GM18517 (cell line): ENCODE results near the gene CELA2A.
"Not testable (repeated sequence)": the region's sequence is repeated elsewhere in the genome, so short reads cannot be mapped to it uniquely, and the experiment has no call there.

Source experiments
- ATAC-seq: cut with Tn5 transposase; IDR thresholded peaks from one replicate; pipeline ENCODE4 v1.9.1; 2021; ENCODE audit warnings: mild to moderate bottlenecking, moderate library complexity; ENCODE audit not compliant: unreplicated experiment

CELA2A gene

GRCh38 chr1:15424981-15425380 lies 31.6 kb upstream of the CELA2A start:
- ATAC-seq, result no peak

GRCh38 chr1:15425521-15425920 lies 31.0 kb upstream of the CELA2A start:
- no peak for ATAC-seq

GRCh38 chr1:15425958-15426357 lies 30.6 kb upstream of the CELA2A start:
- ATAC-seq, result no peak

GRCh38 chr1:15426492-15427279 lies 29.8 kb upstream of the CELA2A start:
- ATAC-seq, result no peak

- ATAC-seq, result no peak
Observed at GRCh38 chr1:15427280-15427666, 29.3 kb upstream of the CELA2A start.

GRCh38 chr1:15428252-15428651 lies 28.3 kb upstream of the CELA2A start:
- not testable (repeated sequence) for ATAC-seq

GRCh38 chr1:15428815-15429435 lies 27.6 kb upstream of the CELA2A start:
- ATAC-seq, result no peak

GRCh38 chr1:15429701-15430149 lies 26.8 kb upstream of the CELA2A start:
- ATAC-seq, result no peak

GRCh38 chr1:15430787-15431570 lies 25.6 kb upstream of the CELA2A start:
- ATAC-seq, result no peak

- no peak for ATAC-seq
Observed at GRCh38 chr1:15431571-15431948, 25.0 kb upstream of the CELA2A start.

GRCh38 chr1:15432324-15432723 lies 24.2 kb upstream of the CELA2A start:
- no peak for ATAC-seq

- no peak for ATAC-seq
Observed at GRCh38 chr1:15433471-15433870, 23.1 kb upstream of the CELA2A start.

- ATAC-seq, result not testable (repeated sequence)
Observed at GRCh38 chr1:15434739-15435138, 21.8 kb upstream of the CELA2A start.

- no peak for ATAC-seq
Observed at GRCh38 chr1:15435239-15436077, 21.1 kb upstream of the CELA2A start.

GRCh38 chr1:15436881-15437442 lies 19.6 kb upstream of the CELA2A start:
- no peak for ATAC-seq

GRCh38 chr1:15439325-15439724 lies 17.2 kb upstream of the CELA2A start:
- ATAC-seq, result no peak

- ATAC-seq, result no peak
Observed at GRCh38 chr1:15440357-15440756, 16.2 kb upstream of the CELA2A start.

GRCh38 chr1:15441247-15441646 lies 15.3 kb upstream of the CELA2A start:
- ATAC-seq, result no peak

- ATAC-seq, result no peak
Observed at GRCh38 chr1:15442119-15442518, 14.4 kb upstream of the CELA2A start.

- ATAC-seq, result no peak
Observed at GRCh38 chr1:15442759-15443158, 13.8 kb upstream of the CELA2A start.

GRCh38 chr1:15443281-15443680 lies 13.3 kb upstream of the CELA2A start:
- ATAC-seq, result no peak
